ENCODE results near the gene WDR91. TPM values are rescaled to one million over a fixed set of nuclear protein-coding genes. Genes with fewer than 3 reads are reported as not detected.
A peak's percentile ranks its signal among the peaks of the same experiment; 100 is the strongest.

Gene WDR91
- total RNA-seq, 3 donors from 2014 or later, result 6.4 to 15.4 (median 10.1) TPM

- peak in 2 of 3 donors; percentile 69 to 77 for DNase-seq
- peak within 1 kb of the TSS; percentile 15 for H3K4me3 ChIP-seq
- H3K36me3 ChIP-seq (ENCODE audit: low read depth), result no peaks in the 10 kb centered on the region
- no peaks in the 10 kb centered on the region for H3K4me1 ChIP-seq (ENCODE audit: low read depth)
- peak; percentile 93 for ATAC-seq
- no peaks in the 10 kb centered on the region for H3K9me3 ChIP-seq
- intact Hi-C loops (cut with DNase I, micrococcal nuclease), result no loop called here
- TF ChIP-seq CTCF (IDR thresholded peaks at IDR 0.05), result no peak
Observed at GRCh38 chr7:135147899-135148721, 63.2 kb downstream of the WDR91 start, which contains the start of gene TMEM140. TSS of gene TMEM140 (plus strand) at chr7:135148072. CDS start at chr7:135164442, 16,370 bp downstream.

- DNase-seq, result peak in 1 of 3 donors; percentile 36
- no peak overlapping the region for H3K4me3 ChIP-seq
- no peak for TF ChIP-seq CTCF (IDR thresholded peaks at IDR 0.05)
- H3K4me1 ChIP-seq (ENCODE audit: low read depth), result no peaks in the 10 kb centered on the region
- no peaks in the 10 kb centered on the region for H3K36me3 ChIP-seq (ENCODE audit: low read depth)
- intact Hi-C loops (cut with DNase I, micrococcal nuclease), result no loop called here
- H3K9me3 ChIP-seq, result no peaks in the 10 kb centered on the region
- peak; percentile 37 for ATAC-seq
Observed at GRCh38 chr7:135147341-135147898, 63.9 kb downstream of the WDR91 start.

GRCh38 chr7:135143885-135144668 lies 67.2 kb downstream of the WDR91 start:
- intact Hi-C loops (cut with DNase I, micrococcal nuclease), result no loop called here
- ATAC-seq, result no peak
- H3K9me3 ChIP-seq, result no peaks in the 10 kb centered on the region
- no peak for DNase-seq
- no peaks in the 10 kb centered on the region for H3K36me3 ChIP-seq (ENCODE audit: low read depth)
- no peak for TF ChIP-seq CTCF (IDR thresholded peaks at IDR 0.05)
- H3K4me1 ChIP-seq (ENCODE audit: low read depth), result no peaks in the 10 kb centered on the region
- no peak overlapping the region for H3K4me3 ChIP-seq

Small RNAs within 50 kb of the gene (microRNA-seq; reads per million reads assigned to microRNA genes)
- gene MIR6509, result not detected

Other genes with a start within 250 kb of the WDR91 start
- gene AGBL3, start 225.0 kb downstream of the WDR91 start, total RNA-seq, result 1 to 10 TPM; 1.6 to 2.5 (median 1.9) TPM
- 10 to 100 TPM; 14.7 to 30.1 (median 20.9) TPM for gene TMEM140, start 63.5 kb downstream of the WDR91 start, total RNA-seq
- gene CYREN, start 40.8 kb downstream of the WDR91 start, total RNA-seq, result 10 to 100 TPM; 34.4 to 42.0 (median 41.2) TPM
- gene STRA8, start 22.3 kb upstream of the WDR91 start, total RNA-seq, result not detected